ENCODE results near the gene CFP. TPM values are rescaled to one million over a fixed set of nuclear protein-coding genes. Genes with fewer than 3 reads are reported as not detected.

Gene CFP
- total and polyA plus RNA-seq, 2 of the 13 experiments (the other 11 are each of a cell fraction or from before 2014, with no cell fraction given), result 0.01 TPM; not detected in 1

DNA sequence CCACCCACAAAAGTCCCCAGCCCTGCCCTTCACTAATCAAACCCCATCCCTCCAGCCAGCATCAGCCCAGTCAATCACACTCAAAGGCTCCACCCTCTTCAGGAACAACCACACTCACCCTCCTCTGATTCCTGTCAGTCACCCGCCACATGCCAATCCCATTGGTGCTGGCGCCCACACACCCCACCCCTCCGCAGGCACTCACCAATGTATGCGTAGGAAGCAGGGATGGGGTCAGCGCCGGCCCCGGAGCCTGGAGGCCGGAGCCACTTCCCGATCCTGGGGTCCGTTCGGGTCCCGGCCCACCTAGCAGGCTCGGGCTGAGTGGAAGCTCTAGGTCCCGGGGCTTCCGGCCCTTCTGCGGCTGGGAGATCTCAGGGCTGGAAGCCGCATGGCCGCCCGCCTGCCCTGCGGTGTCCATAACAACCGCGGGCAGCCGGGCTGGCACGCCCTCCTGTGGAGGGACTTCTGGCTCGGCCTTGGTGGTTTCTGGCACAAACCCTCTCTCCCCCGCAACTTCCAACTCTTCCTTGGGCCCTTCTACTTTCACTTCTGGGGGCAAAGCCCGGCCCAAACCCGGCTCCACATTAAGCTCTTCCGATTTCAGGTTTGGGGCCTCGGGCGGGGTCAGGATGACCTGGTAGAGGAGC lies 7.9 kb upstream of the CFP start:
- Histone ChIP-seq H3K4me3 (replicated peaks in 1 of 3; ENCODE audit: insufficient read depth in 1 of 3, low read depth in 2 of 3, low read length in 3 of 3) (no peak overlapping the region), H3K36me3 (replicated peaks in 1 of 2; ENCODE audit: control insufficient read depth in 1 of 2, insufficient read depth in 2 of 2, low read length in 2 of 2) (peaks cover 0 to 34% of the 10 kb centered on the region in 2 experiments; a peak in 4 of 5 replicates), H3K4me2 (ENCODE audit: low read depth, low read length) (no peak overlapping the region), H3K27ac (ENCODE audit: extremely low read length, insufficient read depth, low read length) (no peak overlapping the region), H3K9ac (ENCODE audit: insufficient read depth, low read depth, low read length) (no peak overlapping the region), H3K9me3 (ENCODE audit: low read length) (no peaks in the 10 kb centered on the region), H3K79me2 (ENCODE audit: insufficient read depth, low read length) (no peaks in the 10 kb centered on the region), H3K27me3 (ENCODE audit: control insufficient read depth in 1 of 2, insufficient read depth in 2 of 2, low read length in 2 of 2) (no peaks in the 10 kb centered on the region), H4K20me1 (ENCODE audit: insufficient read depth, low read length) (no peaks in the 10 kb centered on the region), H2AFZ (ENCODE audit: low read length) (no peak overlapping the region), H3K4me1 (ENCODE audit: insufficient read depth, low read length) (no peaks in the 10 kb centered on the region)
- no peak for FAIRE-seq
- 100% methylated on average over 4 of the region's 31 CpGs for WGBS (ENCODE audit: low lambda C conversion rate)
- DNase-seq (ENCODE audit: low spot score), result no peak
- in situ Hi-C loops (cut with HindIII; ENCODE audit: extremely low pct_ligation_motif_present, low pct_unique_long_range_greater_than_20kb) (no loop called here), intact Hi-C loops (cut with micrococcal nuclease; ENCODE audit: unreplicated experiment) (no loop called here)
- ChIA-PET CTCF (ENCODE audit: low intra/inter-chr PET ratio, low total read pairs) (no interaction called here), POLR2A (no interaction called here)
- BruUV-seq (replicated peaks), result no TSS peak
- no peak for ATAC-seq
- TF ChIP-seq HOXA5 (CRISPR knock-in tag; IDR thresholded peaks at IDR 0.05), result no peak
- no peak for TF ChIP-seq MIER2 (CRISPR knock-in tag; IDR thresholded peaks at IDR 0.05)
- TF ChIP-seq, protein P1, sequence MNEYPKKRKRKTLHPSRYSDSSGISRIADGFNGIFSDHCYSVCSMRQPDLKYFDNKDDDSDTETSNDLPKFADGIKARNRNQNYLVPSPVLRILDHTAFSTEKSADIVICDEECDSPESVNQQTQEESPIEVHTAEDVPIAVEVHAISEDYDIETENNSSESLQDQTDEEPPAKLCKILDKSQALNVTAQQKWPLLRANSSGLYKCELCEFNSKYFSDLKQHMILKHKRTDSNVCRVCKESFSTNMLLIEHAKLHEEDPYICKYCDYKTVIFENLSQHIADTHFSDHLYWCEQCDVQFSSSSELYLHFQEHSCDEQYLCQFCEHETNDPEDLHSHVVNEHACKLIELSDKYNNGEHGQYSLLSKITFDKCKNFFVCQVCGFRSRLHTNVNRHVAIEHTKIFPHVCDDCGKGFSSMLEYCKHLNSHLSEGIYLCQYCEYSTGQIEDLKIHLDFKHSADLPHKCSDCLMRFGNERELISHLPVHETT (CRISPR knock-in tag; conservative IDR thresholded peaks at IDR 0.05), result no peak
- no peak for TF ChIP-seq CEBPG (CRISPR knock-in tag; IDR thresholded peaks at IDR 0.05)
- TF ChIP-seq PAWR (CRISPR knock-in tag; IDR thresholded peaks at IDR 0.05; ENCODE audit: borderline replicate concordance), result no peak
- TF ChIP-seq, protein P2, sequence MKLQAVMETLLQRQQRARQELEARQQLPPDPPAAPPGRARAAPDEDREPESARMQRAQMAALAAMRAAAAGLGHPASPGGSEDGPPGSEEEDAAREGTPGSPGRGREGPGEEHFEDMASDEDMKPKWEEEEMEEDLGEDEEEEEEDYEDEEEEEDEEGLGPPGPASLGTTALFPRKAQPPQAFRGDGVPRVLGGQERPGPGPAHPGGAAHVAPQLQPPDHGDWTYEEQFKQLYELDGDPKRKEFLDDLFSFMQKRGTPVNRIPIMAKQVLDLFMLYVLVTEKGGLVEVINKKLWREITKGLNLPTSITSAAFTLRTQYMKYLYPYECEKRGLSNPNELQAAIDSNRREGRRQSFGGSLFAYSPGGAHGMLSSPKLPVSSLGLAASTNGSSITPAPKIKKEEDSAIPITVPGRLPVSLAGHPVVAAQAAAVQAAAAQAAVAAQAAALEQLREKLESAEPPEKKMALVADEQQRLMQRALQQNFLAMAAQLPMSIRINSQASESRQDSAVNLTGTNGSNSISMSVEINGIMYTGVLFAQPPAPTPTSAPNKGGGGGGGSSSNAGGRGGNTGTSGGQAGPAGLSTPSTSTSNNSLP (IDR thresholded peaks at IDR 0.05; ENCODE audit: low read depth, low read length), result no peak
- TF ChIP-seq FOXA1 (IDR thresholded peaks at IDR 0.05), result no peak
- TF ChIP-seq FOXA1 (CRISPR knock-in tag; IDR thresholded peaks at IDR 0.05), result no peak
- no peak for TF ChIP-seq ZNF776 (CRISPR knock-in tag; IDR thresholded peaks at IDR 0.05)
- no peak for TF ChIP-seq ZNF547 (CRISPR knock-in tag; IDR thresholded peaks at IDR 0.05)
- TF ChIP-seq, protein P3, sequence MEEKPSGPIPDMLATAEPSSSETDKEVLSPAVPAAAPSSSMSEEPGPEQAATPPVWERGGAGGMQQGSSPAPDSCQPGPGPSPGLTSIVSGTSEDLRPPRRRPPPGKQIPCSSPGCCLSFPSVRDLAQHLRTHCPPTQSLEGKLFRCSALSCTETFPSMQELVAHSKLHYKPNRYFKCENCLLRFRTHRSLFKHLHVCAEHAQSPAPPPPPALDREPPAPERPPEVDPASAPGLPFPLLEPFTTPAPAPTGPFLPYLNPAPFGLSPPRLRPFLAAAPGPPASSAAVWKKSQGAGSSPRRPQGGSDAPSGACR (CRISPR knock-in tag; IDR thresholded peaks at IDR 0.05), result no peak
- TF ChIP-seq, protein P4, sequence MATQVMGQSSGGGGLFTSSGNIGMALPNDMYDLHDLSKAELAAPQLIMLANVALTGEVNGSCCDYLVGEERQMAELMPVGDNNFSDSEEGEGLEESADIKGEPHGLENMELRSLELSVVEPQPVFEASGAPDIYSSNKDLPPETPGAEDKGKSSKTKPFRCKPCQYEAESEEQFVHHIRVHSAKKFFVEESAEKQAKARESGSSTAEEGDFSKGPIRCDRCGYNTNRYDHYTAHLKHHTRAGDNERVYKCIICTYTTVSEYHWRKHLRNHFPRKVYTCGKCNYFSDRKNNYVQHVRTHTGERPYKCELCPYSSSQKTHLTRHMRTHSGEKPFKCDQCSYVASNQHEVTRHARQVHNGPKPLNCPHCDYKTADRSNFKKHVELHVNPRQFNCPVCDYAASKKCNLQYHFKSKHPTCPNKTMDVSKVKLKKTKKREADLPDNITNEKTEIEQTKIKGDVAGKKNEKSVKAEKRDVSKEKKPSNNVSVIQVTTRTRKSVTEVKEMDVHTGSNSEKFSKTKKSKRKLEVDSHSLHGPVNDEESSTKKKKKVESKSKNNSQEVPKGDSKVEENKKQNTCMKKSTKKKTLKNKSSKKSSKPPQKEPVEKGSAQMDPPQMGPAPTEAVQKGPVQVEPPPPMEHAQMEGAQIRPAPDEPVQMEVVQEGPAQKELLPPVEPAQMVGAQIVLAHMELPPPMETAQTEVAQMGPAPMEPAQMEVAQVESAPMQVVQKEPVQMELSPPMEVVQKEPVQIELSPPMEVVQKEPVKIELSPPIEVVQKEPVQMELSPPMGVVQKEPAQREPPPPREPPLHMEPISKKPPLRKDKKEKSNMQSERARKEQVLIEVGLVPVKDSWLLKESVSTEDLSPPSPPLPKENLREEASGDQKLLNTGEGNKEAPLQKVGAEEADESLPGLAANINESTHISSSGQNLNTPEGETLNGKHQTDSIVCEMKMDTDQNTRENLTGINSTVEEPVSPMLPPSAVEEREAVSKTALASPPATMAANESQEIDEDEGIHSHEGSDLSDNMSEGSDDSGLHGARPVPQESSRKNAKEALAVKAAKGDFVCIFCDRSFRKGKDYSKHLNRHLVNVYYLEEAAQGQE (IDR thresholded peaks at IDR 0.05; ENCODE audit: borderline replicate concordance in 1 of 2, low read depth in 1 of 2, low read length in 2 of 2), result no peak
- TF ChIP-seq ZNF569 (CRISPR knock-in tag; IDR thresholded peaks at IDR 0.05; ENCODE audit: borderline replicate concordance), result no peak
- TF ChIP-seq, protein P5, sequence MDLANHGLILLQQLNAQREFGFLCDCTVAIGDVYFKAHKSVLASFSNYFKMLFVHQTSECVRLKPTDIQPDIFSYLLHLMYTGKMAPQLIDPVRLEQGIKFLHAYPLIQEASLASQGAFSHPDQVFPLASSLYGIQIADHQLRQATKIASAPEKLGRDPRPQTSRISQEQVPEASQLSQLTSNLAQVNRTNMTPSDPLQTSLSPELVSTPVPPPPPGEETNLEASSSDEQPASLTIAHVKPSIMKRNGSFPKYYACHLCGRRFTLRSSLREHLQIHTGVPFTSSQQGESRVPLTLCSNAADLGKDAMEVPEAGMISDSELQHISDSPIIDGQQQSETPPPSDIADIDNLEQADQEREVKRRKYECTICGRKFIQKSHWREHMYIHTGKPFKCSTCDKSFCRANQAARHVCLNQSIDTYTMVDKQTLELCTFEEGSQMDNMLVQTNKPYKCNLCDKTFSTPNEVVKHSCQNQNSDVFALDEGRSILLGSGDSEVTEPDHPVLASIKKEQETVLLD (CRISPR knock-in tag; IDR thresholded peaks at IDR 0.05; ENCODE audit: low read depth), result no peak
- TF ChIP-seq DNMT1 (CRISPR knock-in tag; IDR thresholded peaks at IDR 0.05), result no peak
- no peak for TF ChIP-seq CENPT (CRISPR knock-in tag; IDR thresholded peaks at IDR 0.05; ENCODE audit: low read depth)
- no peak for TF ChIP-seq ZNF777 (CRISPR knock-in tag; IDR thresholded peaks at IDR 0.05)

Data from HepG2 (cell line).